Lung (tissue), 16 donors: Measurements from ENCODE around the gene FSD2. TPM values are rescaled to one million over a fixed set of nuclear protein-coding genes. Genes with fewer than 3 reads are reported as not detected.

Experiments
- ATAC-seq: fragments of 200-7000 bp; cut with Tn5 transposase; one replicate; pipeline ENCODE4 v1.9.1; 2020; ENCODE audit warnings: moderate number of reproducible peaks; ENCODE audit not compliant: insufficient read depth, low FRiP score
- DNase-seq, 3 donors: peaks; one replicate each; pipeline ENCODE4 v3.0.0-alpha.2; 2013 to 2017
- H3K27ac ChIP-seq, 2 donors: one replicate each; pipeline ENCODE4 v1.5.1; 2013; ENCODE audit warnings: mild to moderate bottlenecking in 2 of 2, moderate library complexity in 2 of 2, control low read depth in 1 of 2, inconsistent platforms in 1 of 2, low read depth in 1 of 2, low read length in 1 of 2
- H3K27me3 ChIP-seq, 3 donors: one replicate each; pipeline ENCODE4 v1.5.1; 2013; ENCODE audit warnings: low read length in 2 of 3; ENCODE audit not compliant: control insufficient read depth in 3 of 3, insufficient read depth in 3 of 3
- H3K36me3 ChIP-seq, 4 donors: one replicate each; pipeline ENCODE4 v1.5.1; 2013; ENCODE audit warnings: low read length in 4 of 4, mild to moderate bottlenecking in 1 of 4, moderate library complexity in 1 of 4; ENCODE audit not compliant: control insufficient read depth in 4 of 4, insufficient read depth in 4 of 4
- H3K4me1 ChIP-seq, 5 donors: one replicate each; pipeline ENCODE4 v1.5.1; 2013; ENCODE audit warnings: low read length in 5 of 5, mild to moderate bottlenecking in 2 of 5, moderate library complexity in 1 of 5; ENCODE audit not compliant: control insufficient read depth in 5 of 5, insufficient read depth in 5 of 5
- H3K4me3 ChIP-seq: one replicate; pipeline ENCODE4 v1.5.1; 2013; ENCODE audit warnings: mild to moderate bottlenecking, control low read depth, moderate library complexity
- H3K9ac ChIP-seq, 2 donors: one replicate each; pipeline ENCODE4 v1.5.1; 2013; ENCODE audit warnings: low read length in 2 of 2, control low read depth in 1 of 2; ENCODE audit not compliant: insufficient read depth in 1 of 2
- H3K9me3 ChIP-seq, 4 donors: one replicate each; pipeline ENCODE4 v1.5.1; 2013; ENCODE audit warnings: low read length in 3 of 4, mild to moderate bottlenecking in 1 of 4, moderate library complexity in 1 of 4; ENCODE audit not compliant: control insufficient read depth in 4 of 4, insufficient read depth in 3 of 4
- WGBS, 2 donors: extraction: QIAGEN DNeasy Blood & Tissue Kit; methylation state at CpG; one replicate each; pipeline ENCODE4 v1.1.7; 2013; 5-methylcytosine and 5-hydroxymethylcytosine counted together
- long read RNA-seq, 5 donors: transcript quantifications; one replicate each; lab custom pipeline, GENCODE V29; 2026
- polyA plus RNA-seq, 2 donors: library from polyadenylated mRNA; stranded (reverse); fragments of 200-250 nt; gene quantifications; one replicate each; pipeline ENCODE4 v1.2.1, GENCODE V29; 2013
- total RNA-seq, 2 donors: library from RNA; depleted of rRNA in 1 of 2; stranded (reverse); fragments of >200 nt in 1 of 2; gene quantifications; one replicate each; pipeline ENCODE4 v1.2.1, GENCODE V29; 2014 to 2021
- TF ChIP-seq, protein P1 (sequence below): IDR thresholded peaks from 2 replicates; pipeline ENCODE4 v1.5.1; 2012; ENCODE audit warnings: mild to moderate bottlenecking; ENCODE audit errors: control extremely low read depth, extremely low read depth
- donor health status: control.
- donor health status: control.
- donor health status: Bipolar disorder and iron deficiency.
- donor health status: healthy.
- donor health status: DM: yes; HTN: yes; CAD: no.

FSD2 gene, protein sequence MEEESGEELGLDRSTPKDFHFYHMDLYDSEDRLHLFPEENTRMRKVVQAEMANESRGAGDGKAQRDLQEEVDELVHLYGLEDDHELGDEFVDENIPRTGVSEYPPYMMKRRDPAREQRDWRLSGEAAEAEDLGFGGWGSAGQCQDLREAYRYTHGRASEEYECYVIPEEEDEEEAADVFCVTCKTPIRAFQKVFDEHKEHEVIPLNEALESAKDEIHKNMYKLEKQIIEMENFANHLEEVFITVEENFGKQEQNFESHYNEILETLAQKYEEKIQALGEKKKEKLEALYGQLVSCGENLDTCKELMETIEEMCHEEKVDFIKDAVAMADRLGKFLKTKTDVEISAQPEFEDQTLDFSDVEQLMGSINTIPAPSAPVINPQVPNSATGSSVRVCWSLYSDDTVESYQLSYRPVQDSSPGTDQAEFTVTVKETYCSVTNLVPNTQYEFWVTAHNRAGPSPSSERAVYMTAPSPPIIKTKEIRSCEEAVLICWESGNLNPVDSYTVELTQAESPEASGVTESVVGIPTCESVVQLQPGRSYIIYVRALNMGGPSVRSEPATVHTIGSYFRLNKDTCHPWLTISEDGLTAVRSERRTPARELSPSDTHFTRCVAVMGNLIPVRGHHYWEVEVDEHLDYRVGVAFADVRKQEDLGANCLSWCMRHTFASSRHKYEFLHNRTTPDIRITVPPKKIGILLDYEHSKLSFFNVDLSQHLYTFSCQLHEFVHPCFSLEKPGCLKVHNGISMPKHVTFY
- under 1 TPM in 1 of 2 donors, not detected in 1; 0.06 TPM for total RNA-seq
- under 1 TPM in 1 of 2 donors, not detected in 1; 0.08 TPM for polyA plus RNA-seq
- long read RNA-seq, donor 1 = 0 reads
- long read RNA-seq, donor 2 = 0 reads
- long read RNA-seq, donor 3 = 0 reads
- long read RNA-seq, donor 4 = 0 reads
- long read RNA-seq, donor 5 = 0 reads

DNA sequence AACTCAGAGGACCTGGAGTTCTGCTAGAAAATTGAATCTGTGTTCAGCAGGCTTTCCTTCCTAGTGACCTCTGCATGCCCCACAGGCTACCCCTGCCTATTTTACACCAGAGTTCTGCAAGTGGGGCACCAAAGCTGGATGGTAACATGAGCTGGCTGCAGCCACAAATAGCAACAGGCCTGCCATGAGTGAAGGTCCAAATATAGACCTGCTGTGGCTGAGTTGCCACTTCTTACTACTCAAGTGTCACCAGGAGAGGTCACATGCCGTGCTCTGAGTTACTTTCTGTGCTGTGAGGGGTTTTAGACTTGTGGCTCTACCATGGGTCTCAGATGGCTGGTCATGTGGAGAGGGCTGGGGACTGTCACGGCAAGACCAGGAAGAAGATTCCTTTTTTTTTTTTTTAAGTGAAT, at the start of gene FSD2:
Gene FSD2 (minus strand): TSS at position 76 of the 413 bp plus-strand sequence. CDS start 18,679 bp downstream, outside the sequence.
- H3K9me3 ChIP-seq = no peaks in the 10 kb centered on the region
- WGBS, 2 donors = 54 to 66% methylated on average over 2 of the region's 2 CpGs
- peaks cover 0 to 8% (median 4%) of the 10 kb centered on the region in 5 donors for H3K4me1 ChIP-seq
- DNase-seq = peak; percentile 11 to 50 (median 23)
- peak within 1 kb of the TSS; percentile 10 to 87 for H3K27ac ChIP-seq
- ATAC-seq = no peak
- H3K36me3 ChIP-seq = no peaks in the 10 kb centered on the region
- peaks cover 0 to 4% (median 0%) of the 10 kb centered on the region in 3 donors for H3K27me3 ChIP-seq
- H3K9ac ChIP-seq = no peak within 1 kb of the TSS
- TF ChIP-seq, protein P1, sequence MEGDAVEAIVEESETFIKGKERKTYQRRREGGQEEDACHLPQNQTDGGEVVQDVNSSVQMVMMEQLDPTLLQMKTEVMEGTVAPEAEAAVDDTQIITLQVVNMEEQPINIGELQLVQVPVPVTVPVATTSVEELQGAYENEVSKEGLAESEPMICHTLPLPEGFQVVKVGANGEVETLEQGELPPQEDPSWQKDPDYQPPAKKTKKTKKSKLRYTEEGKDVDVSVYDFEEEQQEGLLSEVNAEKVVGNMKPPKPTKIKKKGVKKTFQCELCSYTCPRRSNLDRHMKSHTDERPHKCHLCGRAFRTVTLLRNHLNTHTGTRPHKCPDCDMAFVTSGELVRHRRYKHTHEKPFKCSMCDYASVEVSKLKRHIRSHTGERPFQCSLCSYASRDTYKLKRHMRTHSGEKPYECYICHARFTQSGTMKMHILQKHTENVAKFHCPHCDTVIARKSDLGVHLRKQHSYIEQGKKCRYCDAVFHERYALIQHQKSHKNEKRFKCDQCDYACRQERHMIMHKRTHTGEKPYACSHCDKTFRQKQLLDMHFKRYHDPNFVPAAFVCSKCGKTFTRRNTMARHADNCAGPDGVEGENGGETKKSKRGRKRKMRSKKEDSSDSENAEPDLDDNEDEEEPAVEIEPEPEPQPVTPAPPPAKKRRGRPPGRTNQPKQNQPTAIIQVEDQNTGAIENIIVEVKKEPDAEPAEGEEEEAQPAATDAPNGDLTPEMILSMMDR = no peak
- H3K4me3 ChIP-seq = no peak within 1 kb of the TSS

DNA sequence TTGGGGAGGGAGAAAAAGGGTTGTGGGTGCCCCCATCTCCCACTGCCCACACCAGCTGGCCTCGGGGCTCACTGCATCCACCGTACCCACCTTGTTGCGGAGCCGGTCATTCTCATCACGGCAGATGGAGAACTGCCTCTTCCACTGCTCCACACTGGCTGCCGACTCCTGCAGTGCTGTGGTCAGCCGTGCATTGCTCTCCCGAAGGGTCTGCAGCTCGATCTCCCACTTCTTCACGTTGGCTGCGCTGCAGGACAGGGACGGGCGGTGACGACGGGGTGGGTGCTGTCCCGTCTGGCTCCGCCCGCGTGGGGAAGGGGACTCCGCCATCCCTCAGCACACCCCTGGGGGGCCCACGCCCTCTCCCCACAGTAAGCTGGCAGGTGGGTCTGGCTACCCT, 48.7 kb upstream of the FSD2 start:
- no peak overlapping the region for H3K4me3 ChIP-seq
- no peak for DNase-seq
- H3K27ac ChIP-seq = no peak overlapping the region
- no peaks in the 10 kb centered on the region for H3K27me3 ChIP-seq
- 94 to 95% methylated on average over 21 of the region's 21 CpGs for WGBS, 2 donors
- no peak for ATAC-seq
- H3K36me3 ChIP-seq = peaks cover 0 to 2% (median 0%) of the 10 kb centered on the region in 4 donors
- H3K9ac ChIP-seq = no peak overlapping the region
- peaks cover 0 to 7% (median 0%) of the 10 kb centered on the region in 5 donors for H3K4me1 ChIP-seq
- TF ChIP-seq, protein P1 = no peak
- no peaks in the 10 kb centered on the region for H3K9me3 ChIP-seq

DNA sequence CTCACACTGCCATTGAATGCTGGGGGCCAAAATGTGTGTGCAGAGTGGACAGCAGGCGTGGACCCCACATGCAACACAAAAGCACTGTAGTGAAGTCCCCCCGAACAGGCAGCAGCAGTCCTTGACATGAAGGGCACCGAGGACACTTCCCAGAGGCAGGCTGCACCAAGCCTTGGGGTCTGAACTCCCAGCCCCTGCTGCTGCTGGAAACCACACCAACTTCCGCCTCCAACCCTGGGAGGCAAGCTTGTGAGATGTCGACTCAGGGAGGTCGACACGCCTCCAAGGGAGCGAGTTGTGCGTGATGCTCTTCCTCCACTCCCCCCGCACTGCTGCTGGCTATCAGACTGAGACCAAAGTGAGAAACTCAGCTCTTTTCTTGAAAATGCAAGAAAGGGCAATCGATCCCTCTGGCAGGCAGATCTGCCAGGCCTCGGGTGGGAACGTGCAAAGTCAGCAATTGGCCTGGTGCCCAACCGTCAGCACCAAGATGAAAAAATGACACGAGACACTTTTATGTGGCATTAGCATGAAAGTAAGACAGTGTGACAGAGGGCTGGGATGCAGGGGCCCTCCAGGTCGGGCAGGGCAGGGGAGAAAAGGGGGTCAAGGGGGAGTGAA, 47.2 kb upstream of the FSD2 start:
- H3K4me1 ChIP-seq = peaks cover 0 to 14% (median 0%) of the 10 kb centered on the region in 5 donors
- ATAC-seq (no peak), DNase-seq (peak in 2 of 3 donors; percentile 28 to 30)
- TF ChIP-seq, protein P1 = no peak
- no peaks in the 10 kb centered on the region for H3K9me3 ChIP-seq
- peaks cover 0 to 2% (median 0%) of the 10 kb centered on the region in 4 donors for H3K36me3 ChIP-seq
- H3K4me3 ChIP-seq = no peak overlapping the region
- WGBS, 2 donors = 41 to 56% methylated on average over 16 of the region's 16 CpGs
- no peak overlapping the region for H3K9ac ChIP-seq
- no peak overlapping the region for H3K27ac ChIP-seq
- no peaks in the 10 kb centered on the region for H3K27me3 ChIP-seq
